Measurements from ENCODE around the gene SLIT3.

DNA sequence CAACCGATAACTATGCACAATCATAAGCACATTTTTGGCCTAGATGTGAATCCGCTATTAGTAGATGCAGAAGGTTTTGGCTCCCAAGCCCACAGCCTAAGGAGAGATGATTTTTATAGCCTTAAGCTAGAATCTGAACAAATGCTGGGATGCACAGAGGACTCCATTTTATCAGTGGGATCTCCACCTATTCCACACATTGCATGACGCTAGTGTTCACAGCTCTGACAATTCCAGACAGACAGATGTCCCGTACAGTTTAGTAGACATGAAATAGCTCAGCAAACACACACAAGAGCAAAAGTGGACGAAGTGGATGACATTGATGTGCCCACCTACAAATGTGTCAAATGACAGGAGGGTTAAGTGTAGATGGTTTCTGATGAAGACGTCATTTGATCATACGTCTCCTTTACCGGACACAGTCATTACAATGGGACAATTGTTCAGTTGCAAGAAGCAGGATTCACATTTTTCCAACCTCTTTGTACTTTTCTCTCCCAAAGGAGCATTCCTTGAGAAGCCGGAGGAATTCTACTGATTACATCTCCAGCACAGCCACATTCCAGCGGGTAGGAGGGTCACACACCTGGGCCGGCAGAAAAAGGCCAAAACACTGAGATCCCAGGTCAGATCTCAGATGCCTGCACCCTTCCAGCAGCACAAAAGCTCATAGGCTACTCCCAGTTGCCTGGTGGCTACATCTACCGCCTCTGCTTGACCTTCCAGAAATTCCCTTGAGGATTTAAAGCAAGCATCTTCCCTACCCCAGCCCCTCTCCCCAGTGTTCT is 202.4 kb downstream of the SLIT3 start:
- TF ChIP-seq, protein P1, sequence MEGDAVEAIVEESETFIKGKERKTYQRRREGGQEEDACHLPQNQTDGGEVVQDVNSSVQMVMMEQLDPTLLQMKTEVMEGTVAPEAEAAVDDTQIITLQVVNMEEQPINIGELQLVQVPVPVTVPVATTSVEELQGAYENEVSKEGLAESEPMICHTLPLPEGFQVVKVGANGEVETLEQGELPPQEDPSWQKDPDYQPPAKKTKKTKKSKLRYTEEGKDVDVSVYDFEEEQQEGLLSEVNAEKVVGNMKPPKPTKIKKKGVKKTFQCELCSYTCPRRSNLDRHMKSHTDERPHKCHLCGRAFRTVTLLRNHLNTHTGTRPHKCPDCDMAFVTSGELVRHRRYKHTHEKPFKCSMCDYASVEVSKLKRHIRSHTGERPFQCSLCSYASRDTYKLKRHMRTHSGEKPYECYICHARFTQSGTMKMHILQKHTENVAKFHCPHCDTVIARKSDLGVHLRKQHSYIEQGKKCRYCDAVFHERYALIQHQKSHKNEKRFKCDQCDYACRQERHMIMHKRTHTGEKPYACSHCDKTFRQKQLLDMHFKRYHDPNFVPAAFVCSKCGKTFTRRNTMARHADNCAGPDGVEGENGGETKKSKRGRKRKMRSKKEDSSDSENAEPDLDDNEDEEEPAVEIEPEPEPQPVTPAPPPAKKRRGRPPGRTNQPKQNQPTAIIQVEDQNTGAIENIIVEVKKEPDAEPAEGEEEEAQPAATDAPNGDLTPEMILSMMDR (conservative IDR thresholded peaks at IDR 0.05; ENCODE audit: low read length): no peak
- TF ChIP-seq EZH2phosphoT487 (IDR thresholded peaks at IDR 0.05; ENCODE audit: borderline replicate concordance): no peak

Data from Loucy (cell line).